Endothelial cell of umbilical vein (primary cell): Measurements from ENCODE around the gene IFITM10. TPM values are rescaled to one million over a fixed set of nuclear protein-coding genes. Genes with fewer than 3 reads are reported as not detected.
A peak's percentile ranks its signal among the peaks of the same experiment; 100 is the strongest.

Experiments used
- BruUV-seq: library from RNA; stranded (reverse); fragments of 400-500 nt; replicated peaks from 2 replicates; lab custom pipeline; 2021; lab: Mats Ljungman, UMichigan
- CTCF ChIA-PET: fragments of 300-600, 350-600 bp; sonication (Branson Sonifier 250); formaldehyde crosslinking; loops from one replicate; lab custom pipeline; 2021; ENCODE audit warnings: antibody characterized with exemption, inconsistent platforms; lab: Charles Lee
- POLR2A ChIA-PET: fragments of 300-600, 350-600 bp; sonication (Branson Sonifier 250); formaldehyde crosslinking; loops from one replicate; lab custom pipeline; 2021; ENCODE audit warnings: antibody characterized with exemption, inconsistent platforms; lab: Charles Lee
- DNase-seq: peaks from one replicate; pipeline ENCODE4 v3.0.0-alpha.2; 2011; ENCODE audit warnings: low read depth, low spot score
- FAIRE-seq: peaks from 2 replicates; lab custom pipeline; 2011; peaks lifted over from hg19 to GRCh38; lab: Jason Lieb, UNC
- H2AFZ ChIP-seq: 2 replicates; pipeline ENCODE4 v1.6.0; 2012; ENCODE audit warnings: low read depth, low read length, control low read depth, inconsistent platforms
- H3K27ac ChIP-seq: 2 replicates; pipeline ENCODE4 v1.5.1; 2011; ENCODE audit warnings: low read depth, mild to moderate bottlenecking, control low read depth, low read length, moderate library complexity; ENCODE audit not compliant: insufficient read depth
- H3K27me3 ChIP-seq, 2 experiments: 2 replicates each; pipeline versions ENCODE4 v1.6.0 to v1.6.1; 2011; ENCODE audit warnings: low read length in 2 of 2, mixed read lengths in 1 of 2; ENCODE audit not compliant: control insufficient read depth in 2 of 2, insufficient read depth in 2 of 2
- H3K36me3 ChIP-seq, 2 experiments: 2 replicates in 1 of 2; 3 replicates in 1 of 2; pipeline ENCODE4 v1.5.1; 2011; ENCODE audit warnings: low read length in 2 of 2, mild to moderate bottlenecking in 1 of 2, moderate library complexity in 1 of 2; ENCODE audit not compliant: control insufficient read depth in 2 of 2, insufficient read depth in 2 of 2; ENCODE audit errors: extremely low read depth in 1 of 2
- H3K4me1 ChIP-seq: 3 replicates; pipeline ENCODE4 v1.5.1; 2011; ENCODE audit warnings: mild to moderate bottlenecking, low read length; ENCODE audit not compliant: control insufficient read depth, insufficient read depth; ENCODE audit errors: extremely low read depth
- H3K4me2 ChIP-seq: 2 replicates; pipeline ENCODE4 v1.6.1; 2011; ENCODE audit warnings: low read length, control low read depth, mixed read lengths; ENCODE audit not compliant: insufficient read depth
- H3K4me3 ChIP-seq, 3 experiments: fragments of 200-600 bp in 1 of 3; sonication (generic), shearing (Covaris generic) in 1 of 3; replicated peaks in 1 of 3; 2 replicates each; pipeline ENCODE4 v1.5.1; 2011 to 2016; ENCODE audit warnings: control low read depth in 3 of 3, low read length in 3 of 3, mild to moderate bottlenecking in 2 of 3, inconsistent platforms in 1 of 3, low read depth in 1 of 3, moderate library complexity in 1 of 3; ENCODE audit not compliant: insufficient read depth in 1 of 3
- H3K79me2 ChIP-seq: 2 replicates; pipeline ENCODE4 v1.6.0; 2012; ENCODE audit warnings: low read length, inconsistent platforms; ENCODE audit not compliant: control insufficient read depth, insufficient read depth
- H3K9ac ChIP-seq: replicated peaks from 2 replicates; pipeline ENCODE3; 2011; ENCODE audit warnings: low read length, control low read depth; ENCODE audit not compliant: insufficient read depth; ENCODE audit errors: extremely low read depth
- H3K9me1 ChIP-seq: replicated peaks from 3 replicates; pipeline ENCODE4 v1.6.0; 2011; ENCODE audit warnings: mild to moderate bottlenecking, low read length; ENCODE audit not compliant: control insufficient read depth, insufficient read depth; ENCODE audit errors: extremely low read depth
- H3K9me3 ChIP-seq: replicated peaks from 2 replicates; pipeline ENCODE4 v1.5.1; 2012; ENCODE audit warnings: low read length, inconsistent platforms; ENCODE audit not compliant: control insufficient read depth, insufficient read depth
- H4K20me1 ChIP-seq: replicated peaks from 2 replicates; pipeline ENCODE3; 2011; ENCODE audit warnings: mild to moderate bottlenecking, low read length; ENCODE audit not compliant: control insufficient read depth, insufficient read depth; ENCODE audit errors: extremely low read depth
- CTCF ChIP-seq, 2 donors: IDR thresholded peaks; 1 replicate in 1 of 2; 2 replicates in 1 of 2; pipeline ENCODE4 v1.5.1; 2011; ENCODE audit warnings: low read length in 2 of 2, mild to moderate bottlenecking in 2 of 2, moderate library complexity in 2 of 2, control low read depth in 1 of 2, inconsistent platforms in 1 of 2, low read depth in 1 of 2; ENCODE audit not compliant: insufficient read depth in 1 of 2; ENCODE audit errors: extremely low read depth in 1 of 2
- JUN ChIP-seq: IDR thresholded peaks from 2 replicates; pipeline ENCODE4 v1.6.1; 2011; ENCODE audit warnings: borderline replicate concordance, low read depth; ENCODE audit not compliant: insufficient read length, insufficient read depth
- POLR2A ChIP-seq: IDR thresholded peaks from 2 replicates; pipeline ENCODE4 v1.6.1; 2012; ENCODE audit warnings: low read depth, mild to moderate bottlenecking, control low read depth, low read length
- dilution Hi-C: fragments of 300-500 bp; cut with MboI; formaldehyde crosslinking; loops from one replicate; pipeline ENCODE4 v1.15.0; 2019; ENCODE audit warnings: low sequenced_read_pairs; ENCODE audit not compliant: extremely low pct_ligation_motif_present
- intact Hi-C: fragments of 100-400 bp; cut with micrococcal nuclease; formaldehyde crosslinking; loops from one replicate; pipeline ENCODE4 v1.10.0; 2022
- polyA plus RNA-seq, 4 experiments: library from polyadenylated mRNA; depleted of rRNA in 3 of 4; stranded (reverse) in 3 of 4; unstranded in 1 of 4; fragments of >200 nt; gene quantifications; 2 replicates each; pipeline versions ENCODE4 v1.2.1 to v1.2.3, GENCODE V29; 2011 to 2012; ENCODE audit warnings: missing spikeins in 1 of 4
- total RNA-seq: library from RNA; stranded (reverse); gene quantifications from 2 replicates; pipeline ENCODE4 v1.2.3, GENCODE V29; 2021

IFITM10 gene
- total and polyA plus RNA-seq, 2 donors (not counting 3 experiments of a cell fraction or from before 2014, with no cell fraction given), result 0.04 to 0.66 TPM

- H3K4me2 ChIP-seq, result peak overlapping the region; percentile 72
- dilution Hi-C loops, result no loop called here
These were observed 56.9 kb downstream of the IFITM10 start for GRCh38 chr11:1693327-1694063.

More at GRCh38 chr11:1693327-1694063, 56.9 kb downstream of the IFITM10 start:
- peak overlapping the region; percentile 3 for H3K9ac ChIP-seq
- H3K27ac ChIP-seq, result no peak overlapping the region
- H3K9me1 ChIP-seq, result no peaks in the 10 kb centered on the region
- intact Hi-C loops, result loop anchor here (1.0 to 5.0 kb wide), 5 partner anchors 41 to 463 kb away; partner anchors contain the start of gene CTSD
- CTCF ChIA-PET, result interaction anchor here (0.6 to 5.5 kb wide), 60 partner anchors 11 to 465 kb away, joined by 3 to 623 read pairs (median 4); partner anchors contain the start of gene SYT8
- peak; percentile 74 for DNase-seq
- H3K4me1 ChIP-seq, result peaks cover 16% of the 10 kb centered on the region
- H2AFZ ChIP-seq, result peak overlapping the region; percentile 97
- H4K20me1 ChIP-seq, result no peaks in the 10 kb centered on the region
- FAIRE-seq, result peak; percentile 83
- no peaks in the 10 kb centered on the region for H3K9me3 ChIP-seq
- no peaks in the 10 kb centered on the region for H3K36me3 ChIP-seq
- peak overlapping the region in 1 of 3 experiments; percentile 16 for H3K4me3 ChIP-seq
- H3K79me2 ChIP-seq, result no peaks in the 10 kb centered on the region
- H3K27me3 ChIP-seq, result no peaks in the 10 kb centered on the region
- TF ChIP-seq JUN, result no peak
- TF ChIP-seq POLR2A, result peak; percentile 23
- TF ChIP-seq CTCF (IDR thresholded peaks at IDR 0.05; ENCODE audit: extremely low read depth in 1 of 2, insufficient read depth in 1 of 2, low read depth in 1 of 2, low read length in 2 of 2), result peak; percentile 98 to 99
- BruUV-seq, result no TSS peak
- POLR2A ChIA-PET, result interaction anchor here (1.3 kb wide), 1 partner anchor 139 kb away, joined by 4 read pairs; no protein-coding TSS in a partner anchor
